HG02623 (cell line): ENCODE measurements around the gene SLC6A3.
"Not testable (repeated sequence)": the region's sequence is repeated elsewhere in the genome, so short reads cannot be mapped to it uniquely, and the experiment has no call there.

ENCODE experiments used
- ATAC-seq: cut with Tn5 transposase; IDR thresholded peaks from one replicate; pipeline ENCODE4 v1.9.1; 2021; ENCODE audit warnings: moderate library complexity; ENCODE audit not compliant: unreplicated experiment

SLC6A3 gene

GRCh38 chr5:1375871-1376810 is 69.1 kb downstream of the SLC6A3 start:
- no peak for ATAC-seq

- no peak for ATAC-seq
These were observed 70.6 kb downstream of the SLC6A3 start for GRCh38 chr5:1374679-1375055.

- ATAC-seq: no peak
These were observed 71.1 kb downstream of the SLC6A3 start for GRCh38 chr5:1374030-1374678.

GRCh38 chr5:1371972-1372342 is 73.3 kb downstream of the SLC6A3 start:
- not testable (repeated sequence) for ATAC-seq

GRCh38 chr5:1371218-1371971 is 73.8 kb downstream of the SLC6A3 start:
- ATAC-seq: no peak

GRCh38 chr5:1370006-1370405 is 75.2 kb downstream of the SLC6A3 start:
- no peak for ATAC-seq

GRCh38 chr5:1368756-1369155 is 76.5 kb downstream of the SLC6A3 start:
- no peak for ATAC-seq

GRCh38 chr5:1368236-1368635 is 77.0 kb downstream of the SLC6A3 start:
- no peak for ATAC-seq

- ATAC-seq: no peak
These were observed 78.1 kb downstream of the SLC6A3 start for GRCh38 chr5:1367149-1367548.

GRCh38 chr5:1366514-1366913 is 78.7 kb downstream of the SLC6A3 start:
- ATAC-seq: no peak

GRCh38 chr5:1364211-1364610 is 81.0 kb downstream of the SLC6A3 start:
- ATAC-seq: no peak

GRCh38 chr5:1363581-1363980 is 81.7 kb downstream of the SLC6A3 start:
- ATAC-seq: no peak

GRCh38 chr5:1363160-1363559 is 82.1 kb downstream of the SLC6A3 start:
- ATAC-seq: no peak

GRCh38 chr5:1362242-1363015 is 82.8 kb downstream of the SLC6A3 start:
- no peak for ATAC-seq

- ATAC-seq: no peak
These were observed 84.4 kb downstream of the SLC6A3 start for GRCh38 chr5:1360861-1361260.

- not testable (repeated sequence) for ATAC-seq
These were observed 84.9 kb downstream of the SLC6A3 start for GRCh38 chr5:1360367-1360766.

- ATAC-seq: no peak
These were observed 85.5 kb downstream of the SLC6A3 start for GRCh38 chr5:1359713-1360112.

GRCh38 chr5:1359031-1359645 is 86.1 kb downstream of the SLC6A3 start:
- ATAC-seq: no peak

GRCh38 chr5:1358726-1359025 is 86.6 kb downstream of the SLC6A3 start:
- ATAC-seq: no peak

GRCh38 chr5:1357946-1358725 is 87.1 kb downstream of the SLC6A3 start:
- no peak for ATAC-seq
